K562 (cell line): Measurements from ENCODE around the gene TMEM101. TPM values are rescaled to one million over a fixed set of nuclear protein-coding genes. Genes with fewer than 3 reads are reported as not detected.

Experiments
- ARID3B ChIP-seq: fragments of 250-450 bp; sonication (Bioruptor Pico); IDR thresholded peaks from 2 replicates; pipeline ENCODE4 v1.4.0; 2020; ENCODE audit warnings: borderline replicate concordance
- CHD2 ChIP-seq: IDR thresholded peaks from 2 replicates; pipeline ENCODE4 v1.6.1; 2011; ENCODE audit warnings: low read depth, low read length
- ETV5 ChIP-seq: sonication (generic); formaldehyde crosslinking; IDR thresholded peaks from 2 replicates; pipeline ENCODE4 v1.4.0; 2020; ENCODE audit warnings: low read depth, mild to moderate bottlenecking, missing genetic modification reagents
- HNRNPLL ChIP-seq: fragments of 200-400 bp; formaldehyde crosslinking; IDR thresholded peaks from 2 replicates; pipeline ENCODE4 v1.6.1; 2017; ENCODE audit warnings: low read length, low read depth, mild to moderate bottlenecking; ENCODE audit not compliant: poor library complexity, severe bottlenecking
- MEIS2 ChIP-seq: fragments of 450-650 bp; IDR thresholded peaks from 2 replicates; pipeline ENCODE4 v1.6.1; 2014; ENCODE audit warnings: mild to moderate bottlenecking; ENCODE audit not compliant: partially characterized antibody
- MLX ChIP-seq, 2 experiments: fragments of 450-650 bp in 1 of 2; sonication (generic) in 1 of 2; formaldehyde crosslinking; conservative IDR thresholded peaks; 2 replicates each; pipeline versions ENCODE4 v1.4.0 to v1.8.1; 2020 to 2022; ENCODE audit warnings: mild to moderate bottlenecking in 1 of 2, missing genetic modification reagents in 1 of 2
- PTBP1 ChIP-seq: fragments of 200-400 bp; formaldehyde crosslinking; IDR thresholded peaks from 2 replicates; pipeline ENCODE4 v1.6.1; 2017; ENCODE audit warnings: low read depth, low read length
- SETDB1 ChIP-seq: IDR thresholded peaks from one replicate; pipeline ENCODE4 v1.6.1; 2012; ENCODE audit warnings: low read length, control low read depth, inconsistent platforms
- TSHZ1 ChIP-seq: fragments of 250-450 bp; sonication (Bioruptor Pico); IDR thresholded peaks from 2 replicates; pipeline ENCODE4 v1.4.0; 2020; ENCODE audit warnings: mild to moderate bottlenecking, moderate library complexity
- UBTF ChIP-seq, 2 experiments: IDR thresholded peaks; 2 replicates each; pipeline ENCODE4 v1.6.1; 2012; ENCODE audit warnings: improper control_type of control experiment in 2 of 2, low read depth in 2 of 2, low read length in 2 of 2, borderline replicate concordance in 1 of 2
- ZNF217 ChIP-seq: sonication (generic); formaldehyde crosslinking; IDR thresholded peaks from 2 replicates; pipeline ENCODE4 v1.8.0; 2022; ENCODE audit warnings: mild to moderate bottlenecking, missing genetic modification reagents
- ZNF518B ChIP-seq: fragments of 250-450 bp; sonication (Bioruptor Pico); IDR thresholded peaks from 2 replicates; pipeline ENCODE4 v1.5.0; 2021; ENCODE audit warnings: mild to moderate bottlenecking, moderate library complexity
- polyA plus RNA-seq, 8 experiments: library from polyadenylated mRNA; depleted of rRNA in 4 of 8; stranded (reverse) in 5 of 8; unstranded in 3 of 8; fragments of >200 nt; fragmentation: Nextera tagmentation in 2 of 8; fragmentation: Illumina TruSeq in 1 of 8; extraction: Ambion mirVana in 2 of 8; extraction: Trizol in 1 of 8; gene quantifications; 2 replicates each; pipeline versions ENCODE4 v1.2.1 to v1.2.3, GENCODE V29; 2011 to 2014; ENCODE audit warnings: inconsistent platforms in 1 of 8, missing spikeins in 1 of 8
- total RNA-seq, 7 experiments: library from RNA; depleted of rRNA in 6 of 7; stranded (reverse); fragments of >200 nt in 6 of 7; fragmentation: Illumina TruSeq in 2 of 7; extraction: Trizol in 2 of 7; gene quantifications; 2 replicates each; pipeline versions ENCODE4 v1.2.1 to v1.2.3, GENCODE V29; 2011 to 2021; ENCODE audit warnings: low replicate concordance in 1 of 7

TMEM101 gene
- total and polyA plus RNA-seq, 9 of the 15 experiments (the other 6 are each of a cell fraction or from before 2014, with no cell fraction given), result 21.2 to 110 (median 37.8) TPM

GRCh38 chr17:44006598-44007345 lies 8.0 kb downstream of the TMEM101 start (continued):
- no peak for TF ChIP-seq ZNF518B
- TF ChIP-seq CHD2, result no peak
- no peak for TF ChIP-seq PTBP1
- TF ChIP-seq MLX (CRISPR knock-in tag; conservative IDR thresholded peaks at IDR 0.05), result no peak
- TF ChIP-seq TSHZ1 (CRISPR knock-in tag), result no peak
- no peak for TF ChIP-seq SETDB1
- TF ChIP-seq UBTF (IDR thresholded peaks at IDR 0.05; ENCODE audit: borderline replicate concordance in 1 of 2, low read depth in 2 of 2, low read length in 2 of 2), result 0 out of 4 replicates have a peak, but pooled peaks of 1 of the 2 experiments have one; percentile 27
- no peak for TF ChIP-seq HNRNPLL
- TF ChIP-seq ZNF217, result no peak
- 0 out of 2 replicates have a peak, but pooled peaks have one; percentile 43 for TF ChIP-seq ETV5
- TF ChIP-seq ARID3B (CRISPR knock-in tag), result no peak
- peak; percentile 3 for TF ChIP-seq MEIS2
